PC-9 (cell line): ENCODE measurements around the gene TMC2.

Experiments used
- EZH2 ChIP-seq: fragments of 200-600 bp; sonication (generic); IDR thresholded peaks from 2 replicates; pipeline ENCODE4 v1.8.0; 2017; ENCODE audit warnings: antibody characterized with exemption, low read depth
- TF ChIP-seq, protein P1 (sequence below): fragments of 200-600 bp; sonication (generic); conservative IDR thresholded peaks from 2 replicates; pipeline ENCODE4 v1.6.1; 2017; ENCODE audit warnings: mixed run types, antibody characterized with exemption, mild to moderate bottlenecking, moderate library complexity

DNA sequence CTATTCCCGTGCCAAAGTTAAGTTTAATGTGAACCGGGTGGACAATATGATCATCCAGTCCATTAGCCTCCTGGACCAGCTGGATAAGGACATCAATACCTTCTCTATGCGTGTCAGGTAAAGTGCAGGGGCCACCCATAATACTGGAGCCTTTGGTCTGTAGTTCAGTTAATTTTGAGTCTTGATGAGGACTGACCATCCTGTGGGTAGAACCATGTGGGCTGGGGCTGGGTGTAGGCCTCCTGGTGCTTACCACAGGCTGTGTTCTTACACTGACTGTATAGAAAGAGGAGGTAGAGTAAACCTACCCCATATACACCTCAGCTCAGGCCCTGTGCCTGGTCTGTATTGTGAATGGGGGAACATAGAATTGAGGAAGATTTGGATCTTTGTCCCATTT, 118.5 kb downstream of the TMC2 start:
- TF ChIP-seq, protein P1, sequence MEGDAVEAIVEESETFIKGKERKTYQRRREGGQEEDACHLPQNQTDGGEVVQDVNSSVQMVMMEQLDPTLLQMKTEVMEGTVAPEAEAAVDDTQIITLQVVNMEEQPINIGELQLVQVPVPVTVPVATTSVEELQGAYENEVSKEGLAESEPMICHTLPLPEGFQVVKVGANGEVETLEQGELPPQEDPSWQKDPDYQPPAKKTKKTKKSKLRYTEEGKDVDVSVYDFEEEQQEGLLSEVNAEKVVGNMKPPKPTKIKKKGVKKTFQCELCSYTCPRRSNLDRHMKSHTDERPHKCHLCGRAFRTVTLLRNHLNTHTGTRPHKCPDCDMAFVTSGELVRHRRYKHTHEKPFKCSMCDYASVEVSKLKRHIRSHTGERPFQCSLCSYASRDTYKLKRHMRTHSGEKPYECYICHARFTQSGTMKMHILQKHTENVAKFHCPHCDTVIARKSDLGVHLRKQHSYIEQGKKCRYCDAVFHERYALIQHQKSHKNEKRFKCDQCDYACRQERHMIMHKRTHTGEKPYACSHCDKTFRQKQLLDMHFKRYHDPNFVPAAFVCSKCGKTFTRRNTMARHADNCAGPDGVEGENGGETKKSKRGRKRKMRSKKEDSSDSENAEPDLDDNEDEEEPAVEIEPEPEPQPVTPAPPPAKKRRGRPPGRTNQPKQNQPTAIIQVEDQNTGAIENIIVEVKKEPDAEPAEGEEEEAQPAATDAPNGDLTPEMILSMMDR, result no peak
- TF ChIP-seq EZH2, result no peak
